Esophagus (tissue), 2 donors: Measurements from ENCODE around the gene SLC39A6. TPM values are rescaled to one million over a fixed set of nuclear protein-coding genes. Genes with fewer than 3 reads are reported as not detected.
"Not testable (repeated sequence)": the region's sequence is repeated elsewhere in the genome, so short reads cannot be mapped to it uniquely, and the experiment has no call there.

Experiments
- H3K27ac ChIP-seq, 2 donors: one replicate each; pipeline ENCODE4 v1.5.1; 2013; ENCODE audit warnings: low read depth in 2 of 2, mild to moderate bottlenecking in 2 of 2, inconsistent platforms in 1 of 2, low read length in 1 of 2, moderate library complexity in 1 of 2
- H3K27me3 ChIP-seq, 2 donors: one replicate each; pipeline ENCODE4 v1.6.1; 2013; ENCODE audit warnings: low read length in 2 of 2, control low read depth in 1 of 2, mild to moderate bottlenecking in 1 of 2; ENCODE audit not compliant: insufficient read depth in 2 of 2, control insufficient read depth in 1 of 2
- H3K36me3 ChIP-seq, 2 donors: one replicate each; pipeline ENCODE4 v1.6.1; 2013; ENCODE audit warnings: low read length in 1 of 2; ENCODE audit not compliant: control insufficient read depth in 2 of 2, insufficient read depth in 2 of 2
- H3K4me1 ChIP-seq, 2 donors: one replicate each; pipeline ENCODE4 v1.6.1; 2013; ENCODE audit warnings: low read length in 1 of 2; ENCODE audit not compliant: control insufficient read depth in 2 of 2, insufficient read depth in 2 of 2
- H3K4me3 ChIP-seq, 2 donors: one replicate each; pipeline ENCODE4 v1.5.1; 2013; ENCODE audit warnings: low read length in 2 of 2, mild to moderate bottlenecking in 2 of 2, low read depth in 1 of 2, moderate library complexity in 1 of 2
- H3K9me3 ChIP-seq, 2 donors: one replicate each; pipeline ENCODE4 v1.6.1; 2013; ENCODE audit warnings: mild to moderate bottlenecking in 2 of 2, low read depth in 1 of 2, low read length in 1 of 2, moderate library complexity in 1 of 2; ENCODE audit not compliant: control insufficient read depth in 2 of 2, insufficient read depth in 1 of 2
- WGBS, 2 donors: extraction: QIAGEN DNeasy Blood & Tissue Kit; methylation state at CpG; one replicate each; pipeline ENCODE4 v1.1.7; 2013; 5-methylcytosine and 5-hydroxymethylcytosine counted together
- polyA plus RNA-seq, 2 donors: library from polyadenylated mRNA; stranded (reverse); fragments of 200-250 nt; gene quantifications; one replicate each; pipeline ENCODE4 v1.2.3, GENCODE V29; 2013
- donor health status: healthy with polysubstance abuse.
- donor health status: Bipolar disorder and iron deficiency.

Gene SLC39A6
- polyA plus RNA-seq, 2 donors = 2.8 to 11.9 TPM

DNA sequence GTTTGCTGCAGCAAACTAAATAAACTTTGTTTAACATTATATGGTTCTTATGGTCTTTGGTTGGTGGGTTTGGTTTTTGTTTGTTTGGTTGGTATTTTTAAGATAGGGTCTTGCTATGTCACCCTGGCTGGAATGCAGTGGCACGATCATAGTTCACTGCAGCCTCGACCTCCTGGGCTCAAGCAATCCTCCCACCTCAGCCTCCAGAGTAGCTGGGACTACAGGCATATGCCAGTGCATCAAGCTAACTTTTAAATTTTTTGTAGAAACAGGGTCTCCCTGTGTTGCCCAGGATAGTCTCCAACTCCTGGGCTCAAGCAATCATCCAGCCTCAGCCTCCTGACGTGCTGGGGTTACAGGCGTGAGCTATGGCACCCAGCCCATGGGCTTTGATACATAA lies 54.7 kb downstream of the SLC39A6 start:
- H3K27ac ChIP-seq = no peak overlapping the region
- WGBS, 2 donors = 85 to 92% methylated on average over 4 of the region's 4 CpGs
- H3K4me3 ChIP-seq = no peak overlapping the region
- no peaks in the 10 kb centered on the region for H3K4me1 ChIP-seq
- H3K9me3 ChIP-seq = no peaks in the 10 kb centered on the region
- no peaks in the 10 kb centered on the region for H3K36me3 ChIP-seq
- H3K27me3 ChIP-seq = no peaks in the 10 kb centered on the region

DNA sequence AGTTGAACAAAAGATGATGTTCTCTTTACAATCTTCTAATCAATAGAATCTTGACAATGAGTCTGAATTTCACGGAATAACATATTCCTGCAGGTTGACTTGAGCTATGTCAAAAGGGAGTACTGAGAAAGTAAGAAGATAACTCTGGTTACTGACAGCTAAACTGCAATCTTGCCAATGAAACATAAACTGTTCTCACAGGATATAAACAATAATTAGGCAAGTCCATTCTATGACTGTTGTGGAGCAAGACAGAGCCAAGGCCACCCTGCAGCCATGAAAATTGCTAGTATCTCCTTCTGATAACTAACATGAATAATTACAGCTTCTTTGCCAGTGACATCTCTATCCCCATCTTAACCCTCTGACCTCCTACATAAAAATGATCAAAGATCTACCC lies 55.5 kb downstream of the SLC39A6 start:
- Histone ChIP-seq H3K36me3 (no peaks in the 10 kb centered on the region), H3K4me3 (no peak overlapping the region), H3K27ac (no peak overlapping the region), H3K4me1 (no peaks in the 10 kb centered on the region), H3K9me3 (no peaks in the 10 kb centered on the region), H3K27me3 (no peaks in the 10 kb centered on the region)
- 77 to 87% methylated on average over 1 of the region's 1 CpG for WGBS, 2 donors

DNA sequence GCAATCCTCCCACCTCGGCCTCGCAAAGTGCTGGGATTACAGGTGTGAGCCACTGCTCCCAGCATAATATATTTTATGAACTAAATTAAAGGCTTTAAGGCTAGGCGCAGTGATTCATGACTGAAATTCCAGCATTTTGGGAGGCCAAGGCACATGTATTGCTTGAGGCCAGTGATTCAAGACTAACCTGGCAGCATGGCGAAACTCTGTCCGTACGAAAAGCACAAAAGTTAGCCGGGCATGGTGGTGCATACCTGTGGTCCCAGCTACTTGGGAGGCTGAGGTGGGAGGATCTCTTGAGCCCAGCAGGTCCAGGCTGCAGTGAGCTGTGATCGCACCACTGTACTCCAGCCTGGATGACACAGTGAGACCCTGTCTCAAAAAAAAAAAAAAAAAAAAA lies 56.7 kb downstream of the SLC39A6 start:
- H3K36me3 ChIP-seq, H3K4me3 ChIP-seq, H3K27me3 ChIP-seq, H3K4me1 ChIP-seq, H3K27ac ChIP-seq, H3K9me3 ChIP-seq: not testable (repeated sequence)
- 92 to 95% methylated on average over 8 of the region's 8 CpGs for WGBS, 2 donors

DNA sequence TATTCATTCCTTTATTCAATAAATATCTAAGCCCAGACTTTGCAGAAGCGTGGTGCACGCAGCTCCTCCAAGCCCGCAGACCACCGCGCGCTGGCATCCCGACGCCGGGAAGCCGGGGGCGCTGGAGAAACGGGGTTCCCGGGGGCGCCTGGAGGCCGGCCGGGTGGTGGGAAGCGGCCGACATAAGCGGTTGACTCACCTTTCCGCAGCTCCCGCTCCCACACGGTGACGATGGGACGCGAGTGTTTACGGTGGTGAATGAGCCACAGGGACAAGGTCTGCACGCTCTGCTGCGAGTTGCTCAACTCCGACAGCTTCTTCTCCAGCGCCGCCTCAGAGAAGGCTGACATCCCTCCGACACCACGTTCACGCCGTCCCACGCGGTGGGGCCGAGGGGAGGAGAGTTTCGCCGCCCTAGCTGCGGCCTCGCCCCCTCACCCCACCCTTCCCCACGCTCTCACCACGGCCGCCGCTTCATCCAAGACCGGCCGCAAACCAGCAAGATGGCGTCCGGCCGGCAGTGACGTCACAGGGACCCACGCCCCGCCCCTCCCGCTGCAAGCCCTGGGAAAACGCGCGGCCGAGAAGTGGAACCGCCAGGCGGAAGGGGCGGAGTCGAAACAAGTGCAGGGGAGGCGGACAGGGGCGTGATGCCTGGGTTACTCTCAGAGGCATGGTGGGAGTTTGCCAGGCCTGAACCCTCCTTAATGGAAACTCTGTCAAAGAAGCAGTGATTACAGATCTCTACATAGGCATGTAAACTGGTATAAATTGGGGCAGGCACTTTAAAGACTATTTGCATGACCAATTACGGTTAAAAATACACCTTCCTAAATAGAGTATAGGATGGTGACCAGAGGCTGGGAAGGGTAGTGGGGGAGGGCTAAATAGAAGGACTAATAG lies 61.8 kb downstream of the SLC39A6 start, which contains the start of gene RPRD1A:
Gene RPRD1A, minus strand, starts transcription at position 505 of the 903 bp plus-strand sequence. Its CDS starts 155 bp downstream, at position 350.
- Histone ChIP-seq H3K36me3 (peaks cover 0 to 3% of the 10 kb centered on the region in 2 donors), H3K4me1 (no peaks in the 10 kb centered on the region), H3K4me3 (peak within 1 kb of the TSS; percentile 78 to 92), H3K9me3 (no peaks in the 10 kb centered on the region), H3K27me3 (no peaks in the 10 kb centered on the region), H3K27ac (peak within 1 kb of the TSS; percentile 89 to 95)
- WGBS, 2 donors = 1% methylated on average over 66 of the region's 66 CpGs

DNA sequence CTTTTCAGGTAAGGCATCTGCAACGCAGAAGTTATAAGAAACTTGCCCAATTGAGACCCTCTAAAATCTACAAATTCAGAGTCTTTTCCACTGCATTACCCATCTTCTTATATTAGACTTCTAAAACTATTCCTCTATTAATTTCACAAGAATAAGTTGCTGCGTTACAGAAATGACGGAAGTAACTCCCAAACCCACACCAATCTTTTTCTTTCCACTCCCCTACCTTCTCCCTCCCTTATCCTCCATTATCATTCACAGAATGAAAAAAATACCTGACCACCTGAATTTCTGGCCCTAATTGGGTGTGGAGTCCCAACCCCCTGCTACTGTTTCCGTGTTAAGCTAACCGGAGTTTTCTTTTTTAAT lies 62.5 kb downstream of the SLC39A6 start:
- 0 to 2% methylated on average over 5 of the region's 5 CpGs for WGBS, 2 donors
- no peaks in the 10 kb centered on the region for H3K4me1 ChIP-seq
- no peaks in the 10 kb centered on the region for H3K9me3 ChIP-seq
- no peaks in the 10 kb centered on the region for H3K27me3 ChIP-seq
- peak overlapping the region; percentile 78 to 92 for H3K4me3 ChIP-seq
- peaks cover 0 to 3% of the 10 kb centered on the region in 2 donors for H3K36me3 ChIP-seq
- peak overlapping the region; percentile 89 to 95 for H3K27ac ChIP-seq

DNA sequence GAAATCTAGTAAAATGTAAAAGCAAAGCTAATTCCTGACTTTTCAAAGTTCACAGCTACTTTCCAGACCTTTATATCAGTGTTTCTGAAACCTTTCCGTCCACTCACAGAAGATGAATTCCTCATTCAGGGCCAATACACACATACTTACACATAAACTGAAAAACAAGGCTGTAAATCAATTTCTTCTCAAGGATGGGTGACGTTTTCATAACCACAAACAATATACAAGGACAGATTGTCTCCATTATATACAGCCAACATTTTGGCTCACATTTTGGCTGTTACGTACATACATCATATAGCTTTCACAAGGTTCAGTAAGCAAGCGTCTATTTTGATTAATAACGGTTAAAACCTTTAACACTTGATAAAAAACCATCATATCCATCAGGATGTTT lies 63.1 kb downstream of the SLC39A6 start:
- H3K27ac ChIP-seq = no peak overlapping the region
- no peaks in the 10 kb centered on the region for H3K27me3 ChIP-seq
- WGBS, 2 donors = 25 to 27% methylated on average over 5 of the region's 5 CpGs
- H3K4me3 ChIP-seq = peak overlapping the region in 1 of 2 donors; percentile 78
- no peaks in the 10 kb centered on the region for H3K9me3 ChIP-seq
- H3K36me3 ChIP-seq = peaks cover 0 to 3% of the 10 kb centered on the region in 2 donors
- H3K4me1 ChIP-seq = no peaks in the 10 kb centered on the region

DNA sequence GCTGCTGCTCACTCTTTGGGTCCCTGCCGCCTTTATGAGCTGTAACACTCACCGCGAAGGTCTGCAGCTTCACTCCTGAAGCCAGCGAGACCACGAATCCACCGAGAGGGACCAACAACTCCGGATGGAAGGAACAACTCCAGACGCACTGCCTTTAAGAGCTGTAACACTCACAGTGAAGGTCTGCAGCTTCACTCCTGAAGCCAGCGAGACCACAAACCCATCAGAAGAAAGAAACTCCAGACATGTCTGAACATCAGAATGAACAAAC lies 64.4 kb downstream of the SLC39A6 start:
- not testable (repeated sequence) for H3K36me3 ChIP-seq, H3K4me3 ChIP-seq, H3K4me1 ChIP-seq, H3K9me3 ChIP-seq, H3K27ac ChIP-seq, H3K27me3 ChIP-seq
- WGBS, 2 donors = 96 to 97% methylated on average over 9 of the region's 9 CpGs

DNA sequence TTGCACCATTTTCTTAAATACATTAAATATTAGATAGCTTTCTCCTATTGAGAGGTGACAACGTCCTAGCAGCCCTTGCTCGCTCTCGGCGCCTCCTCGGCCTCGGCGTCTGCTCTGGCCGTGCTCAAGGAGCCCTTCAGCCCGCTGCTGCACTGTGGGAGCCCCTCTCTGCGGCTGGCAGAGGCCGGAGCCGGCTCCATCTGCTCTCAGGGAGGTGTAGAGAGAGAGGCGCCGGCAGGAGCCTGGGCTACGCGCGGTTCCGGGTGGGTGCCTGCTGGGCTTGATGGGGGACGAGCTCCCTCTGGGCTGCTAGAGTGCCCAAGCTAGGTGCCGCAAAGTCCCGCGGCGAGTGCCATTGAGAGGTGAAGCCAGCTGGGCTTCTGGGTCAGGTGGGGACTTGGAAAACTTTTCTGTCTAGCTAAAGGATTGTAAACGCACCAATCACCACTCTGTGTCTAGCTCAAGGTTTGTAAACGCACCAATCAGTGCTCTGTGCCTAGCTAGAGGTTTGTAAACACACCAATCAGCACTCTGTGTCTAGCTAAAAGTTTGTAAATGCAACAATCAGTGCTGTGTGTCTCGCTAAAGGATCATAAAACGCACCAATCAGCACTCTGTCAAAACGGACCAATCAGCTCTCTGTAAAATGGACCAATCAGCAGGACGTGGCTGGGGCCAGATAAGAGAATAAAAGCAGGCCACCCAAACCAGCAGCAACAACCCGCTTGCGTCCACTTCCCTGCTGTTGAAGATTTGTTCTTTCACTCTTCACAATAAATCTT lies 64.9 kb downstream of the SLC39A6 start:
- Histone ChIP-seq H3K27ac (no peak overlapping the region), H3K9me3 (no peaks in the 10 kb centered on the region), H3K4me1 (no peaks in the 10 kb centered on the region), H3K36me3 (peaks cover 0 to 3% of the 10 kb centered on the region in 2 donors), H3K27me3 (no peaks in the 10 kb centered on the region), H3K4me3 (no peak overlapping the region)
- WGBS, 2 donors = 96% methylated on average over 31 of the region's 31 CpGs

DNA sequence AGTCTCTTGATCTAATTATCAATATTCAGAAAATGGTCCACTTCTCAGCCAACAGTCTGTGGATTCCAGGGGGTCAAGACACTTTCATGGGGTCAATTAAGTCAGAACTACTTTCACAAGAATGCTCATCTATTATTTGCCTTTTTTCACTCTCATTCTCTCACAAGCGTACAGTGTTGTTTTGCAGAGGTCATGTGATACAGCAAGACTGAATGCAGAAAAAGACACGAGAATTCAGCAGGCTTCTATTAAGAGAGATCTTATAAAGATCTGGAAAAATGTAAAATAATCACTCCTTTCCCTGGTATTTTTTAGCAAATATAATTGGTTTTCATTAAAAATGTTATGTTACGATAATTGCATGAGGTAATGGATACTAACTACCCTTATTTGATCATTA lies 70.5 kb downstream of the SLC39A6 start:
- Histone ChIP-seq H3K27me3 (no peaks in the 10 kb centered on the region), H3K4me1 (no peaks in the 10 kb centered on the region), H3K9me3 (no peaks in the 10 kb centered on the region), H3K4me3 (no peak overlapping the region), H3K27ac (no peak overlapping the region), H3K36me3 (no peaks in the 10 kb centered on the region)
- WGBS, 2 donors = 86 to 92% methylated on average over 3 of the region's 3 CpGs
